Measurements from ENCODE around the gene DNER.

DNA sequence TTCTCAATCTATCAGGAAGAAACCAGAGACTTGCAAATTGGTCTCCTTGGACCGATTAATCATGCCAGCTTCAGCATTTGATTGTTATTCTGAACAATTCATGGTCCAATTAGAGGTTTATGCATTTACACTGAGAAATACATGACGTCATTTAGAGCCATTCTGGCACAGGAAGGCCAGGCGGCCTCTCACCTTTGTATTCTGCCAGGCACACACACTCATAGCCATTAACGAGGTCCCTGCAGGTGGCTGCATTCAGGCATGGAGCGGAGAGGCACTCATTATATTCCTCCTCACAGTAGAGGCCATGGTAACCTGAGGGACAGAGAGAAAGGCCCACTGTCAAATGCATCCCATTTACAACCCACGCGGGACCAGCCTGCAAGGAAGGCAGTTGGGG is 296.4 kb downstream of the DNER start:
- no peak for TF ChIP-seq POLR2A (IDR thresholded peaks at IDR 0.05)
- TF ChIP-seq, protein P1, sequence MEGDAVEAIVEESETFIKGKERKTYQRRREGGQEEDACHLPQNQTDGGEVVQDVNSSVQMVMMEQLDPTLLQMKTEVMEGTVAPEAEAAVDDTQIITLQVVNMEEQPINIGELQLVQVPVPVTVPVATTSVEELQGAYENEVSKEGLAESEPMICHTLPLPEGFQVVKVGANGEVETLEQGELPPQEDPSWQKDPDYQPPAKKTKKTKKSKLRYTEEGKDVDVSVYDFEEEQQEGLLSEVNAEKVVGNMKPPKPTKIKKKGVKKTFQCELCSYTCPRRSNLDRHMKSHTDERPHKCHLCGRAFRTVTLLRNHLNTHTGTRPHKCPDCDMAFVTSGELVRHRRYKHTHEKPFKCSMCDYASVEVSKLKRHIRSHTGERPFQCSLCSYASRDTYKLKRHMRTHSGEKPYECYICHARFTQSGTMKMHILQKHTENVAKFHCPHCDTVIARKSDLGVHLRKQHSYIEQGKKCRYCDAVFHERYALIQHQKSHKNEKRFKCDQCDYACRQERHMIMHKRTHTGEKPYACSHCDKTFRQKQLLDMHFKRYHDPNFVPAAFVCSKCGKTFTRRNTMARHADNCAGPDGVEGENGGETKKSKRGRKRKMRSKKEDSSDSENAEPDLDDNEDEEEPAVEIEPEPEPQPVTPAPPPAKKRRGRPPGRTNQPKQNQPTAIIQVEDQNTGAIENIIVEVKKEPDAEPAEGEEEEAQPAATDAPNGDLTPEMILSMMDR (IDR thresholded peaks at IDR 0.05) = no peak
